Measurements from ENCODE around the gene SLC4A7. TPM values are rescaled to one million over a fixed set of nuclear protein-coding genes. Genes with fewer than 3 reads are reported as not detected.

Gene SLC4A7
- total and polyA plus RNA-seq, 10 of the 15 experiments (the other 5 are each of a cell fraction or from before 2014, with no cell fraction given) = 4.4 to 41.4 (median 18.3) TPM

- Histone ChIP-seq H3K36me3 (ENCODE audit: control insufficient read depth in 2 of 2, insufficient read depth in 2 of 2, low read length in 1 of 2) (peaks cover 0 to 5% of the 10 kb centered on the region in 2 experiments; a peak in 3 of 4 replicates), H2AFZ (ENCODE audit: control insufficient read depth, low read depth, low read length) (no peak overlapping the region), H3K4me2 (ENCODE audit: control insufficient read depth, insufficient read depth) (no peak overlapping the region), H3K4me3 (no peak overlapping the region), H4K20me1 (ENCODE audit: control insufficient read depth, insufficient read depth) (no peaks in the 10 kb centered on the region), H3K79me2 (ENCODE audit: control insufficient read depth, insufficient read depth, low read length) (no peaks in the 10 kb centered on the region), H3K27ac (ENCODE audit: control insufficient read depth, insufficient read depth) (no peak overlapping the region), H3K4me1 (ENCODE audit: control insufficient read depth, insufficient read depth, low read length) (no peaks in the 10 kb centered on the region), H3K9ac (ENCODE audit: control insufficient read depth, insufficient read depth, low read length) (no peak overlapping the region), H3K27me3 (replicated peaks in 1 of 2; ENCODE audit: control insufficient read depth in 2 of 2, insufficient read depth in 2 of 2, low read length in 1 of 2) (no peaks in the 10 kb centered on the region), H3K9me3 (replicated peaks; ENCODE audit: control insufficient read depth, insufficient read depth, low read length) (no peaks in the 10 kb centered on the region)
- FAIRE-seq = peak; percentile 68
- ChIA-PET SMC1A (ENCODE audit: uncharacterized antibody, unreplicated experiment) (interaction anchor here (0.8 kb wide), 1 partner anchor 9 kb away, joined by 3 read pairs; no protein-coding TSS in a partner anchor), POLR2A (no interaction called here), RAD21 (ENCODE audit: unreplicated experiment) (no interaction called here), CTCF (interaction anchor here (1.0 to 1.4 kb wide), 2 partner anchors 31 to 89 kb away, joined by 3 read pairs; no protein-coding TSS in a partner anchor)
- ATAC-seq = no peak
- in situ Hi-C loops (cut with MboI) = no loop called here
- TF ChIP-seq RFX5 (IDR thresholded peaks at IDR 0.05; ENCODE audit: low read depth, low read length) (no peak), YBX1 (IDR thresholded peaks at IDR 0.05) (no peak), ATF7 (IDR thresholded peaks at IDR 0.05; ENCODE audit: low read depth) (peak; percentile 61), KDM1A (IDR thresholded peaks at IDR 0.05; ENCODE audit: borderline replicate concordance) (no peak), FOXK2 (IDR thresholded peaks at IDR 0.05) (no peak), SUPT20H (IDR thresholded peaks at IDR 0.05; ENCODE audit: borderline replicate concordance, control insufficient read depth, low read depth, low read length) (no peak), ATF2 (IDR thresholded peaks at IDR 0.05; ENCODE audit: low read length) (peak; percentile 61), MTA2 (IDR thresholded peaks at IDR 0.05; ENCODE audit: low read depth) (0 out of 2 replicates have a peak, but pooled peaks have one; percentile 12), ZZZ3 (IDR thresholded peaks at IDR 0.05; ENCODE audit: control insufficient read depth, insufficient read length, low read depth) (no peak), JUNB (IDR thresholded peaks at IDR 0.05) (peak; percentile 92), PAX5 (IDR thresholded peaks at IDR 0.05; ENCODE audit: borderline replicate concordance, low read depth, low read length) (no peak), TBL1XR1 (IDR thresholded peaks at IDR 0.05; ENCODE audit: low read depth, low read length) (no peak), ASH2L (IDR thresholded peaks at IDR 0.05; ENCODE audit: borderline replicate concordance, low read depth) (no peak), IRF4 (IDR thresholded peaks at IDR 0.05; ENCODE audit: low read depth, low read length) (peak; percentile 52; the same call in 1 of the 2 replicates), SMAD1 (IDR thresholded peaks at IDR 0.05; ENCODE audit: low read depth, partially characterized antibody) (no peak)
- TF ChIP-seq, protein P1, sequence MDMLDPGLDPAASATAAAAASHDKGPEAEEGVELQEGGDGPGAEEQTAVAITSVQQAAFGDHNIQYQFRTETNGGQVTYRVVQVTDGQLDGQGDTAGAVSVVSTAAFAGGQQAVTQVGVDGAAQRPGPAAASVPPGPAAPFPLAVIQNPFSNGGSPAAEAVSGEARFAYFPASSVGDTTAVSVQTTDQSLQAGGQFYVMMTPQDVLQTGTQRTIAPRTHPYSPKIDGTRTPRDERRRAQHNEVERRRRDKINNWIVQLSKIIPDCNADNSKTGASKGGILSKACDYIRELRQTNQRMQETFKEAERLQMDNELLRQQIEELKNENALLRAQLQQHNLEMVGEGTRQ (IDR thresholded peaks at IDR 0.05; ENCODE audit: borderline replicate concordance, low read depth, low read length) = no peak
- TF ChIP-seq, protein P2, sequence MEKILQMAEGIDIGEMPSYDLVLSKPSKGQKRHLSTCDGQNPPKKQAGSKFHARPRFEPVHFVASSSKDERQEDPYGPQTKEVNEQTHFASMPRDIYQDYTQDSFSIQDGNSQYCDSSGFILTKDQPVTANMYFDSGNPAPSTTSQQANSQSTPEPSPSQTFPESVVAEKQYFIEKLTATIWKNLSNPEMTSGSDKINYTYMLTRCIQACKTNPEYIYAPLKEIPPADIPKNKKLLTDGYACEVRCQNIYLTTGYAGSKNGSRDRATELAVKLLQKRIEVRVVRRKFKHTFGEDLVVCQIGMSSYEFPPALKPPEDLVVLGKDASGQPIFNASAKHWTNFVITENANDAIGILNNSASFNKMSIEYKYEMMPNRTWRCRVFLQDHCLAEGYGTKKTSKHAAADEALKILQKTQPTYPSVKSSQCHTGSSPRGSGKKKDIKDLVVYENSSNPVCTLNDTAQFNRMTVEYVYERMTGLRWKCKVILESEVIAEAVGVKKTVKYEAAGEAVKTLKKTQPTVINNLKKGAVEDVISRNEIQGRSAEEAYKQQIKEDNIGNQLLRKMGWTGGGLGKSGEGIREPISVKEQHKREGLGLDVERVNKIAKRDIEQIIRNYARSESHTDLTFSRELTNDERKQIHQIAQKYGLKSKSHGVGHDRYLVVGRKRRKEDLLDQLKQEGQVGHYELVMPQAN (conservative IDR thresholded peaks at IDR 0.05) = no peak
- BruUV-seq (replicated peaks) = no TSS peak
- intact Hi-C loops (cut with micrococcal nuclease; ENCODE audit: unreplicated experiment) = no loop called here
- no peak for DNase-seq (ENCODE audit: low read depth, low spot score)
- WGBS (ENCODE audit: insufficient coverage, insufficient replicate concordance, low lambda C conversion rate, missing lambda C conversion rate) = 62% methylated on average over 3 of the region's 3 CpGs
These were observed 103.5 kb downstream of the SLC4A7 start for GRCh38 chr3:27380433-27381357.

Data from GM12878 (cell line).